ENCODE measurements around the gene ZNF70.
"Not testable (repeated sequence)": the region's sequence is repeated elsewhere in the genome, so short reads cannot be mapped to it uniquely, and the experiment has no call there.

The ZNF70 gene

GRCh38 chr22:23755711-23756110, 4.8 kb upstream of the ZNF70 start:
- no peak for DNase-seq

GRCh38 chr22:23754980-23755636, 4.2 kb upstream of the ZNF70 start:
- no peak for DNase-seq

GRCh38 chr22:23754220-23754919, 3.5 kb upstream of the ZNF70 start, which contains the start of gene VPREB3:
VPREB3 (minus strand) TSS chr22:23754425; CDS start chr22:23754363, 62 bp downstream.
- DNase-seq: no peak

GRCh38 chr22:23753385-23753784, 2.5 kb upstream of the ZNF70 start:
- DNase-seq: no peak

GRCh38 chr22:23752750-23753149, 1.8 kb upstream of the ZNF70 start:
- DNase-seq: no peak

GRCh38 chr22:23752090-23752691, 1.3 kb upstream of the ZNF70 start:
- no peak for DNase-seq

GRCh38 chr22:23751441-23751996, 607 bp upstream of the ZNF70 start:
- no peak for DNase-seq

- DNase-seq: no peak
Observed at GRCh38 chr22:23750367-23750713, 572 bp downstream of the ZNF70 start.

GRCh38 chr22:23749841-23750301, 1.0 kb downstream of the ZNF70 start:
- no peak for DNase-seq

- DNase-seq: no peak
Observed at GRCh38 chr22:23745791-23746190, 5.1 kb downstream of the ZNF70 start.

GRCh38 chr22:23744485-23744884, 6.4 kb downstream of the ZNF70 start:
- DNase-seq: no peak

- no peak for DNase-seq
Observed at GRCh38 chr22:23744001-23744400, 6.9 kb downstream of the ZNF70 start.

GRCh38 chr22:23743303-23743705, 7.6 kb downstream of the ZNF70 start:
- DNase-seq: no peak

GRCh38 chr22:23742505-23743264, 8.2 kb downstream of the ZNF70 start:
- DNase-seq: no peak

GRCh38 chr22:23737696-23738095, 13.2 kb downstream of the ZNF70 start:
- DNase-seq: no peak

- not testable (repeated sequence) for DNase-seq
Observed at GRCh38 chr22:23728108-23728507, 22.8 kb downstream of the ZNF70 start.

- no peak for DNase-seq
Observed at GRCh38 chr22:23722724-23723123, 28.2 kb downstream of the ZNF70 start.

GRCh38 chr22:23722160-23722559, 28.8 kb downstream of the ZNF70 start:
- DNase-seq: no peak

- no peak for DNase-seq
Observed at GRCh38 chr22:23720855-23721254, 30.1 kb downstream of the ZNF70 start.

GRCh38 chr22:23718371-23719165, 32.3 kb downstream of the ZNF70 start:
- DNase-seq: no peak

- DNase-seq: peak; percentile 26 to 66
Observed at GRCh38 chr22:23716811-23717801, 33.8 kb downstream of the ZNF70 start.
